Erythroblast (primary cell): ENCODE results near the gene SETD1B.

ENCODE experiments used
- GATA1 ChIP-seq: IDR thresholded peaks from 2 replicates; pipeline ENCODE4 v1.6.1; 2011; ENCODE audit warnings: low read depth, mild to moderate bottlenecking, control low read depth, low read length, moderate library complexity
- POLR2A ChIP-seq: IDR thresholded peaks from 2 replicates; pipeline ENCODE4 v1.6.1; 2011; ENCODE audit warnings: mild to moderate bottlenecking, low read length

- TF ChIP-seq POLR2A (no peak), GATA1 (no peak)
Observed at GRCh38 chr12:121770813-121771625, 32.8 kb upstream of the SETD1B start.
